GM13976 (cell line): ENCODE results near the gene ITPRIP.

ENCODE experiments used
- DNase-seq: peaks from one replicate; pipeline ENCODE4 v3.0.0; 2012; ENCODE audit warnings: low spot score
- CTCF ChIP-seq: IDR thresholded peaks from 2 replicates; pipeline ENCODE4 v1.5.1; 2012; ENCODE audit warnings: borderline replicate concordance, mild to moderate bottlenecking; ENCODE audit not compliant: insufficient read depth; ENCODE audit errors: extremely low read depth, missing control alignments, control extremely low read depth
- in situ Hi-C: fragments of 300-500 bp; cut with MboI; formaldehyde crosslinking; loops from one replicate; pipeline ENCODE4 v1.12.0; 2022; ENCODE audit warnings: low sequenced_read_pairs, mixed read lengths, inconsistent platforms; ENCODE audit not compliant: unreplicated experiment

The ITPRIP gene

GRCh38 chr10:104286939-104287338 is 51.3 kb downstream of the ITPRIP start:
- in situ Hi-C loops = no loop called here
- no peak for TF ChIP-seq CTCF
- DNase-seq = no peak

- in situ Hi-C loops = no loop called here
- DNase-seq = no peak
- TF ChIP-seq CTCF = no peak
Observed at GRCh38 chr10:104284846-104285245, 53.4 kb downstream of the ITPRIP start.

- TF ChIP-seq CTCF = no peak
- in situ Hi-C loops = no loop called here
- no peak for DNase-seq
Observed at GRCh38 chr10:104281694-104282093, 56.6 kb downstream of the ITPRIP start.

- in situ Hi-C loops = no loop called here
- DNase-seq = no peak
- no peak for TF ChIP-seq CTCF
Observed at GRCh38 chr10:104279550-104280259, 58.6 kb downstream of the ITPRIP start.

GRCh38 chr10:104277785-104278184 is 60.5 kb downstream of the ITPRIP start:
- in situ Hi-C loops = no loop called here
- no peak for DNase-seq
- TF ChIP-seq CTCF = no peak

GRCh38 chr10:104276192-104276591 is 62.1 kb downstream of the ITPRIP start:
- in situ Hi-C loops = no loop called here
- no peak for TF ChIP-seq CTCF
- no peak for DNase-seq
